Activated CD4-positive, alpha-beta T cell treated with anti-CD3 and anti-CD28 coated beads for 48 hours (primary cell): ENCODE results near the gene NME3.

Experiments used
- DNase-seq: peaks from one replicate; pipeline ENCODE4 v3.0.0-alpha.2; 2020

Gene NME3

DNA sequence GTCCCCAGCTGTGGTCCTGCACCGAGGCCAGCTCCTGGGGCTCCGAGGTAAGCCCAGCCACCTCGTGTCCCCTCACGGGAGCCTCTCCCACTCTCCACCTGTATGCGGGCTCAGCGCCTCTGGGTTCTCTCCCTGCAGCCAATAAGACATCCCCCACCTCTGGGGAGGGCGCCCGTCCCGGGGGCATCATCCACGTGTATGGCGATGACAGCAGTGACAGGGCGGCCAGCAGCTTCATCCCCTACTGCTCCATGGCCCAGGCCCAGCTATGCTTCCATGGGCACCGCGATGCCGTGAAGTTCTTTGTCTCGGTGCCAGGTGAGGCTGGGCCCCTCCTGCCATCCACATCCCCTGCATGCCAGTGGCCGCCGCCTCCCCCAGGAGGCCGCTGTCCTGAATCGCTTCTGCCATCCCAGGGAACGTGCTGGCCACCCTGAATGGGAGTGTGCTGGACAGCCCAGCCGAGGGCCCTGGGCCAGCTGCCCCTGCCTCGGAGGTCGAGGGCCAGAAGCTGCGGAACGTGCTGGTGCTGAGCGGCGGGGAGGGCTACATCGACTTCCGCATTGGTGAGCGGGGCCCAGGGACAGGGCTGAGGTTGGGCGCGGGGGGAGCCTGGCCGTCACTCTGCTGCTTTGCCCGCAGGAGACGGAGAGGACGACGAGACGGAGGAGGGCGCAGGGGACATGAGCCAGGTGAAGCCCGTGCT, 3.1 kb downstream of the NME3 start:
- DNase-seq, result no peak

DNA sequence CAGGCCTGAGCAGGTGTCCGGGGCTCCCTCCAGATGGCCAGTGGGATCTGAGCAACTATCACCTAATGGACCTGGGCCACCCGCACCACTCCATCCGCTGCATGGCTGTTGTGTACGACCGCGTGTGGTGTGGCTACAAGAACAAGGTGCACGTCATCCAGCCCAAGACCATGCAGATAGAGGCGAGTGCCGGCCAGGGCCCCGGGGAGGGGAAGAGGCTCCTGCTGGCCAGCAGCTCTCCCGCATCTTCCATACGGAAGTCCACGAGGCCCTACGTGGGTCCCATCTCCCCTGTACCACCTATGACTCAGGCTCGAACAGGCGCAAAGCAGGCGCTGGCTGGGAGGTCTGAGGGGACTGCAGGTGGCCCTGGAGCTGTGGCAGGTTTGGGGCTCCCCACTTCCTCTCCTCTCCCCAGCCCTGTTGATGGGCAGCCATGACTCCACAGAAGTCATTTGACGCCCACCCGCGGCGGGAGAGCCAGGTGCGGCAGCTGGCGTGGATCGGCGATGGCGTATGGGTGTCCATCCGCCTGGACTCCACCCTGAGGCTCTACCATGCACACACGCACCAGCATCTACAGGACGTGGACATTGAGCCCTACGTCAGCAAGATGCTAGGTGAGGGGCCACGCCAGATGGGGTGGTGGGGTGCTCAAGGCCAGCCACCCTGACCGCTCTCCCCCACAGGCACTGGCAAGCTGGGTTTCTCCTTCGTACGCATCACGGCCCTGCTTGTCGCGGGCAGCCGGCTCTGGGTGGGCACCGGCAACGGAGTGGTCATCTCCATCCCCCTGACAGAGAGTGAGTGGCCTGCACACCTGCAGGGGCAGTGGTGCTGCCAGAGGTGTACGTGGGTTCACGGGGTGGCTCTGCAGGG, 4.0 kb downstream of the NME3 start:
- DNase-seq, result no peak

DNA sequence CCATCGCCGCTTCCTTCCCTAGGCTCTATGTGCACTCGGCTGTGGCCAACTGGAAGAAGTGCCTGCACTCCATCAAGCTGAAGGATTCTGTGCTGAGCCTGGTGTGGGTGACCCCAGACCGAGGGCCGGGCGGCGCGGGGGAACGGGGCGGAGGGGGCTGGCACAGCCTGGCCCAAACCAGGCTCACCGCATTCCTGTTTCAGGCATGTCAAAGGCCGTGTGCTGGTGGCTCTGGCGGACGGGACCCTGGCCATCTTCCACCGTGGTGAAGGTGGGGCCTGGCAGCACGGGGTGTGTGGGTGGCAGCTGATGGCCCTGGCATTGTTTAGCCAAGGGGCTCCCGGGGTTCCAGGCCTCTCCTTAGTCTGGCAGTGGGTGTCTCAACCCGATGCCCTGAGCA, 4.6 kb downstream of the NME3 start:
- DNase-seq, result no peak

DNA sequence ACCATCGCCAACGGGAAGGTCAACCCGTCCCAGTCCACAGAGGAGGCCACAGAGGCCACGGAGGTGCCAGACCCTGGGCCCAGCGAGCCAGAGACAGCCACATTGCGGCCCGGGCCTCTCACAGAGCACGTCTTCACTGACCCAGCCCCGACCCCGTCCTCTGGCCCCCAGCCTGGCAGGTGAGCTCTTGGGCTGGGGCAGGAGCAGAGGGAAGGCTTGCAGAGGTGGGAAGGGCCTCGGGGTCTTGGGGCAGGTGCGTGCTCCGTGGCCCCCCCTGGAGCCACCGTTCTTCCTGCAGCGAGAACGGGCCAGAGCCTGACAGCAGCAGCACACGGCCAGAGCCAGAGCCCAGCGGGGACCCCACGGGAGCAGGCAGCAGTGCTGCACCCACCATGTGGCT, 5.1 kb downstream of the NME3 start:
- no peak for DNase-seq

DNA sequence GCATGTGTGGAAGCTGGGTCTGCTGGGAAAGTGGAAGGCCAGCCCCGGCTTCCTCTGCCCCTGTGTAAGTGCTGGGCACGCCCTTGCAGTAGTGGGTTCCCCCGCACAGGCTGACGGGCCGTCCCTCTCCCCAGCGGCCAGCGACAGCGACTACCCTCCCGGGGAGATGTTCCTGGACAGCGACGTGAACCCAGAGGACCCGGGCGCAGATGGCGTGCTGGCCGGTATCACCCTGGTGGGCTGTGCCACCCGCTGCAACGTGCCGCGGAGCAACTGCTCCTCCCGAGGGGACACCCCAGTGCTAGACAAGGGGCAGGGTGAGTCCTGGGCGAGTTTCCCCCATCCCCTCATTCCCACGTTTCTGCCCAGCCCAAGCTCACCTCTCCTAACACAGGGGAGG, 5.5 kb downstream of the NME3 start:
- no peak for DNase-seq

DNA sequence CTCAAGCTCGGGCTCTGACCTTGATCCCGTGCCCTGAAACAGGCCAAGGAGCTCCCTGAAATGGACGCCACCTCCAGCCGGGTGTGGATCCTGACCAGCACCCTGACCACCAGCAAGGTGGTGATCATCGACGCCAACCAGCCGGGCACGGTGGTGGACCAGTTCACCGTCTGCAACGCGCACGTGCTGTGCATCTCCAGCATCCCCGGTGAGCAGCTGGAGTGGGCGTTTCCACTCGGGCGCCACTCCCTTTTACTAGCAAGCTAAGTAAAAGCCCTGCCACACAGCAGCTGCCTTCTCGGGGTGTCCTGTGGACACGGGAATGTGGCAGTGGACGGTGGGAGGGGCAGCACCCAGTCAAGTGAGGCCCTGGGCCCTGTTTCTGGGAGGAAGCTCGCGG, 6.4 kb downstream of the NME3 start:
- DNase-seq, result no peak

DNA sequence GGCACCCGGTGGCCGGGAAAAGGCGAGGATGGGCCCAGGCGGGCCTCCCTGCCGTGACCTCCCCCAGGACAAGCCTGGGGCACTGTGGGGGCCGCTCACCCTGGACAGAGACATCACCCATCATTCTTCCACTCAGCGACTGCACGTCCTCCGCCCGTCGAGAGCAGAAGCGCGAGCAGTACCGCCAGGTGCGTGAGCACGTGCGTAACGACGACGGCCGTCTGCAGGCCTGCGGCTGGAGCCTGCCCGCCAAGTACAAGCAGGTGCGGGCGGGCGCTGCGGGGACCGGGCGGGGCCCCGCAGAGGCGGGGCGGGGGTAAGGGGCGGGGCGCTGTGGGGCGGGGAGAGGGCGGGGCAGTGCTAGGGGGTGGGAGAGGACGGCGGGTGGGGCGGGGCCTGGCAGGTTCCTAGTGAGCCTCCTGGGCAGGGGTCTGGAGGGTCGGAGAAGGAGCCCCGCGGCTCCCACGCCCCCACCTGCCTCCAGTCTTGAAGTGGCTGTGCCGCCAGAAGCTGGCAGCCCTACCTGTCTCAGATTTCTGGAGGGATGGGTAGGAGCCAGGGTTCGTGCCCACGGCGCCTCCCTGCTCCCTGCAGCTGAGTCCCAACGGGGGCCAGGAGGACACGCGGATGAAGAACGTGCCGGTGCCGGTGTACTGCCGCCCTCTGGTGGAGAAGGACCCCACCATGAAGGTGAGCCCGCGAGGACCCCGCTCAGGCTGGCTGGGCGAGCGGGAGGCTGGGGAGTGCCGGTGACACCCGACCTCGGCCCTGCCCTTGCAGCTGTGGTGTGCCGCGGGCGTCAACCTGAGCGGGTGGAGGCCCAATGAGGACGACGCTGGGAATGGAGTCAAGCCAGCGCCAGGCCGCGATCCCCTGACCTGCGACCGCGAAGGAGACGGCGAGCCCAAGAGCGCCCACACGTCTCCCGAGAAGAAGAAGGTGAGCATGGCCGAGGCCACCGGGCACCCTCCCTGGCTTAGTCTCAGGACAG, 7.5 kb downstream of the NME3 start:
- no peak for DNase-seq

DNA sequence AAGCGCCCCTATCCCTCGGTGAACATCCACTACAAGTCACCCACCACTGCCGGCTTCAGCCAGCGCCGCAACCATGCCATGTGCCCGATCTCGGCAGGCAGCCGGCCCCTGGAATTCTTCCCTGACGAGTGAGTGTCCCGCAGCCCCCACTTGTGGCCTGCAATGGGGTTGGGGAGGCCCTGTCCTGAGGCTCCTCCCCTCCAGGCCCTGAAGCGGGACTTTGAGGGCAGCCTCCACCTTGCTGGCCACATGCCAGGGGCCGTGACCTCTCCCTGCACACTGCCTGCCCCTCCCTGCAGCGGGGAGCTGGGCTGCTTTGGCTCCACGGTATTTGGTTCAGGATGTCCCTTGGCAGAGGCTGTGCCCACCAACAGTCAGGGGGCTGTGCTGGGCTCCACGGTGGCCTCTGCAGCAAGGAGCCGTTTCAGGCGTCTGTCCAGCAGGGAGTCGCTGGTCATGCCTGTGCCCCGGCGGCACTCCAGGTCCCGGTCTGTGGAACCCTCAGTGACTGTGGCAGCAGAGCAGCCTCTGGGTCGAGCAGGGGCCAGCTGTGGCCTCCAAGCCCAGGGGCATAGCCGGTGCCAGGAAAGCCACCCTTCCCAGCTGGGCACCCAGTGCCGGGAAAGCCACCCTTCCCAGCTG, 8.3 kb downstream of the NME3 start:
- DNase-seq, result no peak

DNA sequence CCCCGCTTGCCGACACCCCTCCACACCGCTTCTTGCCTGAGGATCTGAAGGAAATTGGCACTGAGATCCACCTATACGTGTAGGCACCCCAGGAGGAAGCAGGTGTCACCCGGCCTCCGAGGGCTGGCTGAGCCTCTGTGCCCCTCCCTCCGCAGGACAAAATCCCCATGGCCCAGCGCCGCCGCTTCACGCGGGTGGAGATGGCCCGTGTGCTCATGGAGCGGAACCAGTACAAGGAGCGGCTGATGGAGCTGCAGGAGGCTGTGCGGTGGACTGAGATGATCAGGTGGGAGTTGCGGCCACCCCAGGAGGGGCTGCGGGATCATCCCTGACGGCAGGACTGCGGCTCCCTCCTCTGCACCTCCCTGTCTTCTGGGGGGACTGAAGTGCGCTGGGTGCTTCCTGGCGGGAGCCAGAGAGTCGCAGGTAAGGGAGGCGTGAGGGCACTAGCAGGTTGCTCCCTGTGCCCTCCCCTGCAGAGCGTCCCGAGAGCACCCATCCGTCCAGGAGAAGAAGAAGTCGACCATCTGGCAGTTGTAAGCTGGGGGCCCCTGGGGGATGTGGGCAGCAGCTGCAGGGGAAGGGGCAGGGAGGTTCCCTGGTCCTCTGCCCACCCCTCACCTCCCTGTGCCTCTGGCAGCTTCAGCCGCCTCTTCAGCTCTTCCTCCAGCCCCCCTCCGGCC, 9.0 kb downstream of the NME3 start:
- no peak for DNase-seq

DNA sequence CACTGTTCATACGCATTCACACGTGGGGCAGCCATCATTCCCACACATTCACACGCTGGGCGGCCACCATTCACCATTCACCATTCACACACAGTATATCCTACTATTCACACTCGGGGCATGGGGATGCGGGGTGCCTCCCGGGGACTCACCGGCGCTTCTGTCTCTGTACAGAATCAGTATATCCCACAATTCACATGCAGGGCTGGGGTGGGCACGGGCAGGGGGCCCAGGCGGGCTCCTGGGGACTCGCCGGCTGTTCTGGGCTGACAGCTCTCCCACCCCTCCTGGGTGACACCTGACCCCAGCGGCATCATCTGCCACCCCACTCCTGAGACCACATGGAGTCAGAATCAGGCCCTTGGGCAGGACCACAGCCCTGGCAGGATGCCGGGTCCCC, 9.6 kb downstream of the NME3 start:
- DNase-seq, result no peak

DNA sequence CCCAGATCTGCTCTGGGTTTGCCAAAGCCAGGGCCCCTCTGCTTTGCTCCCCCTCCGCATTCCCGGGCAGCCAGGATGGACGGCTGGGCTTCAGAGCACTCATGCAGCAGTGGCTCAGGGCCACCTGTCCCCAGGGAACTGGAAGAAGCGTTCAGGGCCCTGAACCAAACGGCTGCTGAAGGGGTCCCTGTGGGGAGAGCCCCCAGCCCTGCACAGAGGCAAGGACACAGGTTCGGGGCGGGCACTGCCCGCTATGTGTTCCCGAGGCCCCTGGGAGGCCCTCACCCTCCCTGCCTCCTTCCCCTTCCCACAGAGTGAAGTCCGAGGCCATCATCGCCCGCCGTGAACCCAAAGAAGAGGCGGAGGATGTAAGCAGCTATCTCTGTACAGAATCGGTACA, 10.4 kb downstream of the NME3 start:
- no peak for DNase-seq

DNA sequence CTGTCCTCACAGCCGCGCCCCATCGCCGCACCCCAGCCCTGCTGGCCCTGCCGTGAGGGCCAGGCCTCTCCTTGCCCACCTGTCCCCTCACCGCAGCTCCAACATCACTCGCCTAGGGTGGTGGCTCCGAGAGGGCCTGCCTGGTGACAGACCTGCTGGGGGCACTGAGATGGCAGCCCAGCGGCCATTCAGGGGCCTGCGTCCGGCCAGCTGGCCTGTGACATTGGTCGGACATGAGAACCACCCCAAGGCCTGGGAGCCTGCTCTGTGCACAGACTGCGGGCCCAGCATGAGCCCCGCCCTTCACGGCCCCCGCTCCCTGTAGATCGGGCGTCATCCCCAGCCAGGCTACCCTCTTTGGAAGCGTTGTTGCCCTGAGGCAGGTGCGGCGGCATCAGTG, 11.8 kb downstream of the NME3 start:
- DNase-seq, result no peak

DNA sequence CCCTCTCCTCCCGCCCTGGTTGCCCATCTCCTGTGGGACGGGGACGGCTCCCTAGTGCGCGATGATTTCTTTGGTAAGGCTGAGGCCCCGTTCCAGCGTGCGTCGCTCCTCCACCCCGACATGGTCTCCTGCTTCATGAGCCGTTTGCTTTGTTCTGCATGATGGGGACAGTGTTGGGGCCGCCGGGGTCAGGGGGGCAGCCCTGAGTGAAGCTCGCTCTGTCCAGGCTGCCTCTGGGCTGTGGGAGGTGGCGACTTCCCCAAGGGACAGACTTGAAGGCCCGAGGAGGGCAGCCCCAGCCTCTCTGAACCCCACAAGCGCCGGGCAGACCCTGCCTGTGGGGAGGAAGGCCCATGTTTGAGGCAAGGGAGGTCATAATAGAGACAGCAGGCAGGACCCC, 12.4 kb downstream of the NME3 start:
- DNase-seq, result no peak

DNA sequence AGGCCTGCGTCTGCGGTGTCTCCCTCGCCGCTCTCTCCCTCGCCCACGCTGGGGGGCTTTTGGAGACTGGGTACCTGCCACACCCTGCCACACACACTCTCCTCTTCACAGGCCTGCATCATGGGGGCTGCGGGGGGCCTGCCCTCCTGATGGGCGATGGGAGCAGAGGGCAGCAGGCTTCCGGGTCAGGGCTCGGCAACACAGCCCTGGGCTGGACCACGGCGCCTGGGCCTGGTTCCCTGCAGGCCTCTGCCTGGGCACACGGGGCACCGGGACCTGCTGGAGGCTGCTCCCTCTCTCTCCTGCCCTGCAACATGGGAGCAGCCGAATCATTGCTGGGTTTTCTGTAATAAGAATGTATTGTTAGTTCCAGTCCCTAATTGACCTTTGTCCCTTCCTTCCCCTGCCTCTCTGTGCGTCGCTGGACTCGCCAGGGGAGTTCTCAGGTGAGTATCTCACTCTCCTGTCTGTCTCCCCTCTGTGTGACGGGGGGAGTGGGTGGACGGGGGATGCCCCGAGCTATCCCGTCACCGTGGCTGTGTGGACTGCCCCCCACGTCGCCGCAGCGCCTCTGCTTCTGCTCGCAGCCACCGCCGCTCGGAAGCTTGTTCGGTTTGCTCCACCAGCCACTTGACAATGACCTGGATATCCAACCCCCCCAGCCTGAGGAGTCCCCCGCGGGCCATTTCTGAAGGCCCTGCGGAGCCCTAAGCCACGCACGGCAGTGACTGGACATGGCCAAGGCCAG, 13.5 kb downstream of the NME3 start:
- no peak for DNase-seq

DNA sequence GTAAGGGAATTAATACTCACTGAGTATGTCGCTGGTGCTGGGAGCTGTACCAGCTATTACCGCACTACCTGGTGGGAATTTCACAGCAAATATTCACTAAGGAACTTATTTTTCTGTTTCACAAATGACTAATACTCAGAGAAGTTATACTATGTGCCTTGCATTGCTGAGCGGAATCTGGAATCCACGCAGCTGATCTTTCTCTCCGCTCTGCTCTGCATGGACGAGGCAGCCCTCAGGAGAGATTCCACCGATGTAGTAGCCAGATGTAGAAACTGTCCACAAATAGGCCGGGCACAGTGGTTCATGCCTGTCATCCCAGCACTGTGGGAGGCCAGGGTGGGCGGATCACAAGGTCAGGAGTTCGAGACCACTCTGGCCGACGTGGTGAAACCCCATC, 17.1 kb downstream of the NME3 start:
- DNase-seq, result no peak

DNA sequence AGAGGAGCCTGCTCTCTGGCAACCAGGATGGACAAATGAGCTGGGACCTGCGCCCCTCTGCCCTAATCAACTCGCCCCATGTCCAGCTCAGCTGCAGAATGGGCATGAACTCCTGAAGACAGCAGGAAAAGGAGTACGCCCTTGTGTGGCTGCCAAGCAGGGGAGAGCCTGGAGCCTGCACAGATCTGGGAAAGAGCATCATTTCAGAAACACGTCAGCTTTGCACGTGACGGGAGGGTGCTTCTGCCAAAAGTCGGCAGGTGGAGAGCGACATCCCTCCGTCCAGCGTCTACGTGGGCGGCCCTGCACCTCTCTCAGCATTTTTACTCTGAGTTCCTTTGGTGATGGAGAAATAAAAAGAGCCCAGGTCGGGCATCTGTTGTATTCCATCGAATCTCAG, 18.5 kb downstream of the NME3 start:
- DNase-seq, result no peak

DNA sequence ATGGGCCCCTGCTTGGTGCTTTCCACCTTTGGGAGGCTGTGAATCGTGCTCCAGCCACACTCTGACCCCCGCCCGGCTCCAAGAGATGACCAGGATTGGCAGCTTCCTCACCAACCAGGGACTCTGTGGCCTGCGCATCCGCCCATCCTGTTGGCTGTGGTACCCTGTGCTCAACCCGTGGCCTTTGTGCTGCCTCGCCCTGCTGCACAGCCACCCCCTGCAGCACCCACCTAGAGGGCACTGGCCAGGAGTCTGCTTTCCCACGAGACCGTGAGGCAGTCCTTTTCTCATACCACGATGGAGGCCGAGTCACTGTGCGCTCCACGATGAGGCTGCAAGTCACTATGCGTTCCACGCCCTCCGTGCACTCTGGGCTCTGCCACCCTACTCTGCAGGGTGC, 19.4 kb downstream of the NME3 start:
- no peak for DNase-seq

DNA sequence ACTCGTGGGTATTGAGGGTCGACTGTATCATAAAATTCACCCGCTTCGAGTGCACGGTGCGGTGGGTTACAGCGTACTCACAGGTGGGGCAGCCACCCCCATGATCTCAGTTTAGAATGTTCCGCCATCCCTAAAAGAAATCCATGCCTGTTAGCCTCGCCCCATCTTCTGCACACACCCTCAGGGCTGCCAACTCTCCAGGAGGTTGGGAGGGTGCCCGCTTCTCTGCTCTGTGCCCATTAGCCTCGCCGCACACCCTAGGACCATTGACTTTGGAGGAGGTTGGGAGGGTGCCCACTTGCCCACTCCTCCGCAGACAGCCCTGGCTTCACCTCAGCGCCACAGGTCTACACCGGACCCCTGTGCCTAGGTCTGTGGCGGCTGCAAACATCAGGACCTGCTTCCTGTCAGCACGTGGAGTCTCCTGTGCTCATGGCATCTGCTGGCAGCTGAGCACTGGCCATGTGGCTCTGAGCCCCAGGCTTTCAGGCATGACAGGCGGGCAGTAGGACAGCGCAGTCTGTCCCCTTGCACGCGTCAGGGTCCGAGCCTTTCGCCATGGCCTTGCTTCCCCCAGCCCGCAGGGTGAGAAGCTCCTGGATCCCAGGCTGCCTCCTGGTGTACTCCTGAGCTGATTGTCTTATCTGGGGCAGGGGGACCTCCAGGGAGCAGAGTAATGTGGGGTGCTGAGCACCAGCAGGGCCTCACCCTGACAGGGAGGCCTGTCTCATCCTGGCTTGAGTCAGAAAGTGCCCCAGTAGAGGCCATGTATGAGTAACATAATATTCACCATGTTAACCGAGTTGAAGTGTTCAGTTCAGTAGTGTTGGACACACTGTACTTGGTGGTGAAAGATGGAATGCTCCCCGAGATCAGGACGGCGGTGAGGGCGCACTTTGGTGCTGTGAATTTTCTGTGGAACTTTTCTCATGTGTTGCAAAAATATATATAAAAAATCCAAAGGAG, 21.9 kb downstream of the NME3 start:
- DNase-seq, result no peak

DNA sequence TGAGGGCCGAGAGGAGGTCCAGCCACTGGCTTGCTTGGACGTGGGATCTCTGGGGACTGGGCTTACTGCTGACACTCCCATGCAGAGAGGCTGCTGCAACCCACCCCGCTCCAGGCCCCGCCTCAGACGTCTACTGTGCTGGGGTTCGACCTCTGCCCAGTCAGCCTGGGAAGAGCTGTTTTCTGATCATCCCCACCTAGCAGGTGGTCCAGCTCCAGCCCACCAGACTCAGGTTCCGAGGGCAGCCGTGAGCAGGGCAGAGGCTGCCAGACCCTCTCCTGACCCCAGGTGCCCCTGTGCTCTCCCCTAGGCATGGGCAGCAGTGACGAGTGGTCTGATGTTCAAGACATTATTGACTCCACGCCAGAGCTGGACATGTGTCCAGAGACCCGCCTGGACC, 23.4 kb downstream of the NME3 start:
- DNase-seq, result no peak

DNA sequence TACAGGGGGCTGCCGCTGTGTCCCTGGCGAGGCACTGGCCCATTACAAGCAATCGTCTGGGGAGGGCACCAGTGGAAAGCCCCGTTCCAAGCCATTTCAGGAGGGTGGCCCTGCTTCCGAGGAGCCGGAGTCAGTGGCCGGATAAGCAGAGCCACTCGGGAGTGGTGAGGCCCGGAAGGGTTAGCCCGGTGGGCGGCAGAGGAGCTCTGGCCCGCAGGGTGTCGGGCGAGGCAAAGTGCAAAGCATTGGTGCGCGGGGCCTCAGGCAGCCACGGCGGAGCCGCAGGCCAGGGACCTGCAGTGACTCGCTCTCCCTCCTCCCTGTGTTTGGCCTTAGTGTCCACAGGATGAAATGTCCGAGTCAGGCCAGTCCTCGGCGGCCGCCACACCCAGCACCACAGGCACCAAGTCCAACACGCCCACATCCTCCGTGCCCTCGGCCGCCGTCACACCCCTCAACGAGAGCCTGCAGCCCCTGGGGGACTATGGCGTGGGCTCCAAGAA, 24.6 kb downstream of the NME3 start:
- no peak for DNase-seq
